NT2/D1 (cell line): ENCODE data around the gene STAP2.

Source experiments
- YY1 ChIP-seq: IDR thresholded peaks from 2 replicates; pipeline ENCODE4 v1.6.1; 2011; ENCODE audit not compliant: insufficient read length, insufficient read depth
- ZNF274 ChIP-seq: IDR thresholded peaks from 2 replicates; pipeline ENCODE4 v1.6.1; 2011; ENCODE audit warnings: mild to moderate bottlenecking, low read depth, low read length

GRCh38 chr19:4357095-4357797, 18.6 kb upstream of the STAP2 start:
- no peak for TF ChIP-seq YY1
- TF ChIP-seq ZNF274, result no peak
